GM19455 (cell line): ENCODE results near the gene SNAI3.

Source experiments
- ATAC-seq: cut with Tn5 transposase; IDR thresholded peaks from one replicate; pipeline ENCODE4 v1.9.1; 2021; ENCODE audit not compliant: unreplicated experiment

Gene SNAI3

GRCh38 chr16:88636488-88637265 is 49.6 kb downstream of the SNAI3 start:
- no peak for ATAC-seq

DNA sequence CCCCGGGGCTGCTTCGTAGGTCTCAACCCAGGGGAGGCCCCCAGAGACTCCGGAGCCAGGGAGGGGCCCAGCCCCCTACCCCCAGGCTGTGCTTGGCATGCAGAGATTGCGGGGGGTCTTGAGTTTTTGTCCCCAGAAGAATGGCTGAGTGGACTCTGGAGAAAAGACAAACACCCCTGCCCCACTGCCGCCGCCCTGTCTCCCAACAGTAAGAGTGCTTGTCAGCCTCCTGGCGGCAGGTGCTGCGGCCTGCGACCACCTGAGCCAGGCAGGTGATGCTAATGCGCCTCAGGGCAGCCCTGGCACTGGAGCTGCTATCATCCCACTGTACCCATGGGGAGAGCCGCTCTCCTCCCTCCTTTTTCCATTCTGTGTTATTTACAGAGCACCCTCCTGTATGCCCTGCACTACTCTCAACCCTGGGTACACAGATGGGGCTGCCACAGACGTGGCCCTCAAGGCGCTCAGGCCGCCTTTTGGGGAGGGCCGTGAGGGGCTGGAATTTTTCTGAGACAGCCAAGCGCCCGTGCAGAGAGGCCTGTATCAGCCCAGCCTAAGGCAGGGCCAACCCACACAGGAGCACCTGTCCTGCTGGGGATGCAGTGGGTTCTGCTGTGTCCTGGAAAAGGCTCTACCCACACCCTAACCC is 50.5 kb downstream of the SNAI3 start:
- ATAC-seq: no peak

DNA sequence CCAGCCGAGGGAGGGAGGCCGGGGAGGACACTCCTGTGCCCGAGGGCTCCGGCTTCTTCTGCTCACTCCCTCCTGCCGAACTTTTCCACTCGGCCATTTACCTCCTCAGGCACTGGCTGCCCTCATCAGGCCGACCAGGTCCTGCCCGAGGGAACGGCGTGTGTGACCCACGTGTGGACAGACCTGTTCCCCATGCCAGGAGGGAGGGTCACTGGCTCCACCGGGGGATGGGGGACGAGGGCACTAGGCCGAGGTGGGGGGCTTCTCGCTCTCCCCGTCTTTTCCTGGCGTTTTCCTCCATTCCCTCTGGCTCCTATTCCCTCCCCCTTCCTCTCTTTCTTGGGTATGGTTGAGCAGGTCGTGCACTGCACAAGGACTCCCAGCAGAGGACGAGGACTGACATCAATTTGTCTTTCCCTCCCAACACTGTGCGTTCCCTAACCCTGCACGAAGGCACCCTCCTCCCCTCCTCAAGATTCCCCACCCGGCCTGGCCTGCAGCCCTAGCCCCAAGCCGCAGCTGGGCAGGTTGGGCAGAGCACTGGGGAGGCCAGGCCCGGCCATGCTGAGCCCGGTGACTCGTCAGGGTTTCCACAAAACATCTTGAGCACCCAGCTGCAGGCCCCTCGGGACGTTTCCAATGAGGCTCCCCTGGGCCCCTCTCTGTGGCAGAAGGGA is 51.2 kb downstream of the SNAI3 start:
- no peak for ATAC-seq

GRCh38 chr16:88634141-88634993 is 51.9 kb downstream of the SNAI3 start:
- ATAC-seq: peak; percentile 45

- ATAC-seq: peak; percentile 16
Observed at GRCh38 chr16:88633684-88634140, 52.6 kb downstream of the SNAI3 start.

DNA sequence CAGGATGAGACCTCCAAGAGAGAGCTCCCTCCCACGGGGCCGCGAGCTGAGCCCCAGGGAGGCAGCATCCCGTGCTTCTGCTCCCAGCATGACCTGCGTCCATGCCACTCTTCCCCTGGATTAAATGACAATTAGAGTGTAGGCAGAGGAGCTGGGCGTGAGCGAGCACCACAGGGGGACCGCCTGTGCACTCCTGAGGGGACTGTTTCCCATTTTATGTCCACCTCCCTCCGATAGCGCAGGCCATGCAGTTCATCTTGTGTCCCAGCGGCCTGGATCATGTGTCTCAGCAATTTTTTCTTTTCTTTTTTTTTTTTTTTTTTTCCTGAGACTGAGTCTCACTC is 53.7 kb downstream of the SNAI3 start:
- ATAC-seq: no peak

DNA sequence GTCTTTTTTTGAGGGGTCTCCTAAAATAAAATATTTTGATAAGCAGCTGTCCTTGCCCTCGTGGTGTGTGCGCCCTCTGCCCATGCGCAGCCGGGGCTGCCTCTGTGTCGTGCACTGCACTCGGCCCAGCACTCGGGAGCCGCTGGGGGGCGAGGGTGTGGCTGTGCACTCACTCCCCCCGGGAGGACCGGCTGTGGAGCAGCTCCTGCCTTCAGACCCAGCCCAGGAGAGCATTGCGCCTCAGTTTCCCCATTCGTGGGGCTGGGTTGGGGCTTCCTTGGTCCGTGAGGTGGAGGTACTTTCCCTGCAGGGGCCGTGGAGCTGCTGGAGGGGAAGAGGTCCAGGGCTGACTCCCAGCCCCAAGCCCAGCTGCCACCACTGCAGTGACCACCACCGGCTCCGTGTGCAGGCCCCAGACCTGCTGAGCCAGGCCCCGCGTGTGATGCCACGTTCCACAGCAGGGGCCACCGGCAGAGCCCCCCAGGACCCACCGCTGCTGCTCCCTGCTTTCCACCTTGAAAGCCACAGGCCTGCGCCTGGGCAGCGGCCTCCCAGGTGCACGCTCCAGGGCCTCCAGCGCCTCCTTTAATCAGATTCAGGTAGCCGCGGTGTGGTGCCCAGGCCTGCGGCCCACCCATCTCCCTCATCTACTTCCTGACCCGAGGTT is 54.3 kb downstream of the SNAI3 start:
- no peak for ATAC-seq

DNA sequence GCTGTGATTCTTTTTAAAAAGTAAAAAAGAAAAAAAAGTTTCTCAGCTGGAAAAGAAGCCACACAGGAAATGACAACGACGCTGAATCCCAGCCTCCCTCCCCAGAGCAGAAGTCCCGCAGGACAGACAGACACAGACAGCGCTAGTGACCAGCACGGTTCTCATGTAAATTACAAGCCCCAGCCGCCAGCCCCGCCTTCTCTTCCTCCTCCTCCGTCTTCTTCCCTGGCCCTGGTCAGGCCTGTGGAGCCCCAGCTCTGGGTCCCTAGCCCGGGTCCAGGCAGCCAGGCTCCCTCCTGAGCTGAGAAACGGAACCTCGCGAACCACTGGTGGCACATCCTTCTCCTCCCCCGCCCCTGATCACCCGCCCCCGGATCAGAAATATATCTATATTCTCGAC is 54.9 kb downstream of the SNAI3 start:
- ATAC-seq: no peak

DNA sequence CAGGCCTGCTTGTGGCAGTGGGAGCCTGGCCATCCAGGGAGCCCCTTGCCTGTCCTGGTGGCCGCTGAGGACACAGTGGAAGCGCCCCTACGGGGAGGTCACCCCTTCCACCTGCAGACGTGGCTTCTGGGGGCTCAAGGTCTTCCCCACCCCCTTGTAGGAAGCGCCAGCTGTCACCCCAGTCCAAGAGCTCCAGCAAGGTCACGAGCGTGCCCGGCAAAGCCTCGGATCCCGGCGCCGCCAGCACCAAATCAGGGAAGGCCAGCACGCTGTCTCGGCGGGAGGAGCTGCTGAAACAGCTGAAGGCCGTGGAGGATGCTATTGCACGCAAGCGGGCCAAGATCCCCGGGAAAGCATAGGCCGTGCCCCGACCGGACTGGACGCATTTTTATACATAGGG is 55.4 kb downstream of the SNAI3 start:
- ATAC-seq: no peak

GRCh38 chr16:88630433-88630832 is 55.9 kb downstream of the SNAI3 start:
- no peak for ATAC-seq

DNA sequence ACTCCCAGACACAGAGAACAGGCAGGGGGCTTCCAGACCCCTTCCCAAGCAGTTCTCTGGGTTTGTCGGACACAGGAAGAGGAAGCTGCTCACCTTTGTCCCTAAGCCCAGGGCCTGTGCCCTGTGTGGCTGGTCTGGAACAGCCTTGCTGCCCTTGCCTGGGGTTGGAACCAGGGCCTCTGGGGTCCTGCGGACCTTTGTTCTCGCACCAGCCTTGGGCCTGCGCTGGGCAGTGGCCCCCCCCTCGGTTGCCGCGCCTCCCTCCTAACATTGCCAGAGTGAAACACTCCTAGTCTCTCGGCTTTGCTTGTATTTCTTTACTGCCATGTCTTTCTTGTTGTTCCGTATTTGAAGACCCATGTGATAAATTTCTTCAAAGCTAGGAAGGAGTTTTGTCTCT is 56.5 kb downstream of the SNAI3 start:
- no peak for ATAC-seq

- ATAC-seq: no peak
Observed at GRCh38 chr16:88628512-88628974, 57.8 kb downstream of the SNAI3 start.
